NCI-H128 (cell line): ENCODE measurements around the gene KIRREL2.

Experiments
- DNase-seq: peaks from one replicate; lab custom pipeline; 2025; ENCODE audit not compliant: unreplicated experiment; lab: John Stamatoyannopoulos, UW

The KIRREL2 gene

GRCh38 chr19:35913589-35913988 is 56.9 kb downstream of the KIRREL2 start:
- no peak for DNase-seq

GRCh38 chr19:35915443-35915842 is 58.7 kb downstream of the KIRREL2 start:
- no peak for DNase-seq
